HG02588 (cell line): ENCODE measurements around the gene OVOL3.

Experiments
- ATAC-seq: cut with Tn5 transposase; IDR thresholded peaks from one replicate; pipeline ENCODE4 v1.9.1; 2021; ENCODE audit warnings: mild to moderate bottlenecking, moderate library complexity; ENCODE audit not compliant: unreplicated experiment

OVOL3 gene

GRCh38 chr19:36160821-36161596 lies 50.1 kb downstream of the OVOL3 start:
- no peak for ATAC-seq
